ENCODE measurements around the gene OR6Q1.
"Not testable (repeated sequence)": the region's sequence is repeated elsewhere in the genome, so short reads cannot be mapped to it uniquely, and the experiment has no call there.

OR6Q1 gene, protein sequence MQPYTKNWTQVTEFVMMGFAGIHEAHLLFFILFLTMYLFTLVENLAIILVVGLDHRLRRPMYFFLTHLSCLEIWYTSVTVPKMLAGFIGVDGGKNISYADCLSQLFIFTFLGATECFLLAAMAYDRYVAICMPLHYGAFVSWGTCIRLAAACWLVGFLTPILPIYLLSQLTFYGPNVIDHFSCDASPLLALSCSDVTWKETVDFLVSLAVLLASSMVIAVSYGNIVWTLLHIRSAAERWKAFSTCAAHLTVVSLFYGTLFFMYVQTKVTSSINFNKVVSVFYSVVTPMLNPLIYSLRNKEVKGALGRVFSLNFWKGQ
- 0 reads per million in 2 donors for total RNA-seq

DNA sequence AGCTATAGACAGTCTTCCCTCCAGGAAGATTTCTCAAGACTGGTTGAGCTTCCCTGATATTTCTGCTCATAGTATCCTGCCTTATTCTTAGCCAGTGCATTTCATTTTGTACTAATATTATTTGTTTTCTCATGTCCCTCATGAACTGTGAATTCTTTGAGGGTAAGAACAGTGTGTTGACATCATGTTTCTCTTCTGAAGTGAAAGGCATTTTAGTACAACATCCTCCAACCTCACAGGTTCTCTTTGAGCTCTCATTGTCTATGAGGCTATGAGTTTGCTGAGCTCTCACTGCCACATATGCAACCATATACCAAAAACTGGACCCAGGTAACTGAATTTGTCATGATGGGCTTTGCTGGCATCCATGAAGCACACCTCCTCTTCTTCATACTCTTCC, at the start of gene OR6Q1:
TSS of gene OR6Q1 (plus strand) at position 301 of the 400 bp plus-strand sequence. CDS start at position 301, 0 bp downstream.
- DNase-seq: no peak

GRCh38 chr11:57981536-57981935, 49.2 kb upstream of the OR6Q1 start:
- no peak for DNase-seq

GRCh38 chr11:57982776-57983175, 48.0 kb upstream of the OR6Q1 start:
- DNase-seq: no peak

- no peak for DNase-seq
Measured at GRCh38 chr11:57983191-57983590, 47.6 kb upstream of the OR6Q1 start.

DNA sequence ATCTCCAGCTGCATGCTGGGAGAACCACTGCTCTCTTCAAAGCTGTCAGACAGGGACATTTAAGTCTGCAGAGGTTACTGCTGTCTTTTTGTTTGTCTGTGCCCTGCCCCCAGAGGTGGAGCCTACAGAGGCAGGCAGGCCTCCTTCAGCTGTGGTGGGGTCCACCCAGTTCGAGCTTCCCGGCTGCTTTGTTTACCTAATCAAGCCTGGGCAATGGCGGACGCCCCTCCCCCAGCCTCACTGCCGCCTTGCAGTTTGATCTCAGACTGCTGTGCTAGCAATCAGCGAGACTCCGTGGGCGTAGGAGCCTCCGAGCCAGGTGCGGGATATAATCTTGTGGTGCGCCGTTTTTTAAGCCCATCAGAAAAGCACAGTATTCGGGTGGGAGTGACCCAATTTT, 31.2 kb upstream of the OR6Q1 start:
- DNase-seq: not testable (repeated sequence)

DNA sequence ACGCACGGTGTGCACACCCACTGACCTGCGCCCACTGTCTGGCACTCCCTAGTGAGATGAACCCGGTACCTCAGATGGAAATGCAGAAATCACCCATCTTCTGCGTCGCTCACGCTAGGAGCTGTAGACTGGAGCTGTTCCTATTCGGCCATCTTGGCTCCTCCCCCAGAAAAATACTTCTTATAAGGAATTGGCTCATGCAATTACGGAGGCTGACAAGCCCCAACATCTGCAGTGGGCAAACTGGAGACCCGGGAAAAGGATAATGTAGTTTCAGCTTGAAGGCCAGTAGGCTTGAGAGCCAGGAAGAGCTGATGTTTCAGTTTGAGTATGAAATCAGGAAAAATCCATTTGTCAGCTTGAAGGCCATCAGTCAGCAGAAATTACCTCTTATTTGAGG, 30.7 kb upstream of the OR6Q1 start:
- not testable (repeated sequence) for DNase-seq

DNA sequence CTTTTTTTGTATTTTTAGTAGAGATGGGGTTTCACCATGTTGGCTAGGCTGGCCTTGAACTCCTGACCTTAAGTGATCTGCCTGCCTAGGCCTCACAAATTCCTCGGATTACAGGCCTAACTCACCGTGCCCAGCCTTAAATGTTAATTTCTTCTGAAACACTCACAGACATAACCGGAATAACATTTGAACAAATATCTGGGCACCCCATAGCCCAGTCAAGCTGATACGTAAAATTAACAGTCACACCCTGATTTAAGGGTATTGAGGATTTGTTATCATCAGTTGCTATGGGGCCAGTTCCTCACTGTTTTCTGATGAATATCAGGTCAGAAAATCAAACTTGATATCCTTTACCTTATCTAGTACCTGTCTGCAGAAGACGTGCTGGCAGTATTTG, 30.1 kb upstream of the OR6Q1 start:
- no peak for DNase-seq

DNA sequence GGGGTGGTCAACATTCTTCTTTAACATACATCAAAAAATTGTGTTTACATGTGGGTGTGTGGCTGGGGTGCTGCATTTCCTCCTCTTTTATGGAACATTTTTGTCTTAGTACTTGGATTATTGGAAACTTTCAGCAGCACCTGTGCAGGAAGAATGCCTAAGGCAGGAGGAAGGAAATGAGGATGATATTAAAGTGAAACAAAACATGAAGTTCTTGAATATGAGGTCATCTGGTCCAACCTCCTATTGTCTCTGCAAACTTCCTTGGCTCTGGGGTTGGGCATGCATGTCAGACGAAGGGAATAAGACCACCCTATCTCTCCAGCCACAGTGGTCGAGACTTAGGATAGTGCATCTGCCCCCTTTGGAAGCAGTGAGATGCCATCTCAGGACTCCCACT, 27.7 kb upstream of the OR6Q1 start:
- DNase-seq: no peak

- DNase-seq: no peak
Measured at GRCh38 chr11:58003591-58003990, 27.2 kb upstream of the OR6Q1 start.

- DNase-seq: no peak
Measured at GRCh38 chr11:58004664-58005063, 26.1 kb upstream of the OR6Q1 start.

- DNase-seq: no peak
Measured at GRCh38 chr11:58006940-58007339, 23.8 kb upstream of the OR6Q1 start.

DNA sequence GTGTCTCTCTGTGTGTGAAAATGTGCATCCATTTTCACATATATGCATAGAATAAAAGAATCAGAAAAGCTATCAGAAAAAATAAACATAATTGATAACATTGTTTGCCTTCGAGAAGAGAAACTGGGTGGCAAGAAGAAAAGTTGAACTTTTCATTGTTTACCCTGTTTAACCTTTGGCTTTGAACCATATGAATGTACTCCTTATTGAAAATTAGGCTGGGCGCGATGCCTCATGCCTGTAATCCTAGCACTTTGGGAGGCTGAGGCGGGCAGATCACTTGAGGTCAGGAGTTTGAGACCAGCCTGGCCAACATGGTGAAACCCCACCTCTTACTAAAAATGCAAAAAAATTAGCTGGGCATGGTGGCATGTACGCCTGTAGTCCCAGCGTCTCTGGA, 19.0 kb upstream of the OR6Q1 start:
- no peak for DNase-seq

GRCh38 chr11:58023435-58023931, 7.3 kb upstream of the OR6Q1 start, which contains the start of gene OR9Q1:
Gene OR9Q1, plus strand, starts transcription at chr11:58023881. Its CDS starts 155,564 bp downstream, at chr11:58179445.
- DNase-seq: no peak

GRCh38 chr11:58024601-58025091, 6.1 kb upstream of the OR6Q1 start:
- no peak for DNase-seq

DNA sequence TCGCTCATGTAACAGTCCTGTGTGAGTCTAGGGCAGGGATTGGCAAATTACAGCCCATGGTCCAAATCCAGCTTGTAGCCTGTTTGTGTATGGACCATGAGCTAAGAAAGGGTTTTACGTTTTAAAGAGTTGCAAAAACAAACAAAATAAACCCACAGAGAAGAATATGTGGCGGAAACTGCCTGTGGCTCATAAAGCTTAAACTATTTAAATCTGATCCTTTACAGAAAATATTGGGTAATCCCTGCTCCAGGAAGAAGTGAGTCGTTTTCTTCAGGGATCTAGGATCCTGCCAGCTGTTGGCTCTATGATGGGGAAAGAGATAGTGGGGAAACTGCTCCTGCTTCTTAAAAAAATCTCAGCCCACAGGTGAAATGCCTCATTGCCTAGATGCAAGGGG, 3.4 kb upstream of the OR6Q1 start:
- DNase-seq: no peak

- no peak for DNase-seq
Measured at GRCh38 chr11:58028687-58029411, 1.9 kb upstream of the OR6Q1 start.

DNA sequence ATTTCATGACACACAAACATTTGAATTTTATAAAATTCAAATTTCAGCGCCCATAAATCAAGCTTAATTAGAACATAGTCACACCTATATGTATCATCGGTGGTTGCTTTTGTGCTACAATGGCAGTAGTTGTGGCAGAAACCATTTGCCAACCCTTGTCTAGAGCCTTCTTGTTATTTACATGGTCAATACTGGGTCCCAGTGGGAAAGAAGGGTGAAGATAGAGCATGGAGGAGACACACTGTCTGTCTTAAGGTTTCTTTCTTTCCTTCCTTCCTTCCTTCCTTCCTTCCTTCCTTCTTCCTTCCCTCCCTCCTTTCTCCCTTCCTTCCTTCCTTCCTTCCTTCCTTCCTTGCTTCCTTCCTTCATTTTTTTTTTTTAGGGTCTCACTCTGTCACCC, 3.7 kb downstream of the OR6Q1 start:
- no peak for DNase-seq

- no peak for DNase-seq
Measured at GRCh38 chr11:58039589-58039988, 8.8 kb downstream of the OR6Q1 start.

DNA sequence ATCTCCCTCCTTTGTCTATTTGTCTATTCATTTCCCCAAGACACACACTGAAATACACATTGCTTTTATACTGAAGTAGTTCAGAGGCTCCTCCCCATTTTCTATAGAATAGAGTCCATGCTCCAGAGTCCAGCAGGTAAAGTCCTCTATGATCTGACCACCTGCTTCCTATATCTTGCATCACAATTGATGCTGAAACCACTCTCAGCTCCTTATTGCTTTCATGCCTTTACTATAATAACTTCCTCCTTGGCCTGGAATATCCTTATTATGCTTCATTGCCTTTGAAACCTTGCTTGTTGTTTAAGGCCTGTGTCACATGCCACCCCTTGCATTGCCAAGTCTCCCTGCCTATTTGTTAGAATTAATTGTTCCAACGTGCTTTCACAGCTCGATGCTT, 12.6 kb downstream of the OR6Q1 start:
- DNase-seq: no peak

DNA sequence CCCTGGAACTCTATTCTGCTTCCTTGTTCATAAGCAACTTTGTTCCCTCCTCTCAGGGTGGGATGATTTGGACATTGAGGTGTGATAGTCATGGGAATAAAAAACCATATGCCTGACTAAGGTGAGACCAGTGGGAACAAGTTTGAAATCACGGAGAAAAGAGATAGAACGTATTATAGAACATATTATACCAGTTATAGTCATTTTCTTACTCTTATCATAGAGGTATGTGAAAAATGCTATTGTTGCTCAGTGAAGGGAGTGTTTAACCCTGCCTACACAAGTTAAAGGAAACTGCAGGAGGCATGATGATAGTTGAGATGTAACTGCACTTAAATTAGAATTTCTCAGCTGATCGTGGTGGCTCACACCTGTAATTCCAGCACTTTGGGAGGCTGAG, 15.5 kb downstream of the OR6Q1 start:
- no peak for DNase-seq

- DNase-seq: no peak
Measured at GRCh38 chr11:58047818-58048217, 17.1 kb downstream of the OR6Q1 start.

DNA sequence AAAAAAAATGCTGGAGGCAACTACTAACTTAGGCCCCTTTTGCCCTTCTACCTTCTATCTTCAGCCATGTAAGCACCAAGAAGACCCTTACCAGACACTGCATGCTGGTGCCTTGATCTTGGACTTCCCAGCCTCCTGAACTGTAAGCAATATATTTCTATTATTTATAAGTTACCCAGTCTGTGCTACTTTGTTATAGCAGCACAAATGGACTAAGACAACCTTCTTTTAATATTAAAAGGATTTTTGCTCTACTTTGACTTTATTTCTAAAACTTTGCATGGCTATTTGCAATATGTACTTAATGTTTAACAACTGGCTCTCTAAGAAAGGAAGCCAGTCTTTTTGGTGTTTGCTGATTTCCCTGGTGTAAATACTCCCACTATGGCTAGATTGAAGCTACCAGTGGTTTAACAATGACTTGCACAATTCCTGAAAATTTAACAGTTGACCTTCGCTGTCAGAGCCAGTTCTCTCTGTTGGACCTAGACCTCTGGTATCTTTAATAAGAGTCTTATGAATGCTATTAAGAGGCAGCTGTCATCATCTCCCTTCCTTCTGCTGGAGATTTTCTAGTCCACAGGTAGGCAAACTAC, 25.2 kb downstream of the OR6Q1 start:
- DNase-seq: no peak

DNA sequence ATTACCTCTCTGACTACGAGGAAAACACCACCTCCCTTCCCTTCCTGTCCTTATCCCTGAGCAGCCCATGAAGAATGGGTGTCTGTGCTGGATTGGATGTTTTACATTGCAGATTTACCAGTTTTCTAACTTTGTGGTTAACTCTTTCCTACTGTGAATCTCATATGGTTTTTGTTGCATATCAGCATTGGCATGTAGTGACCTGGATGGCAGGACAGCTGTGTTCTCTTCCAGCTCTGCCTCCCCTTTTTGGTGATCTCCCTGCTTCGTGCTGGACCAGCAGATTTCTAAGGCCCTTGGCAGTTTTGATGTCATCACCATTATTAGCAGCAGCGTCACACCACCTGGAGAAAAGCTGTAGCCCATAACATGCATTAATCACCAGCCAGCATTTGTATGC, 26.7 kb downstream of the OR6Q1 start:
- no peak for DNase-seq

Data from T-helper 9 cell (primary cell).